ENCODE results near the gene PPP1R14B. TPM values are rescaled to one million over a fixed set of nuclear protein-coding genes. Genes with fewer than 3 reads are reported as not detected.

PPP1R14B gene
- total and polyA plus RNA-seq, 7 donors = 129 to 522 (median 236) TPM

- ATAC-seq (no peak), DNase-seq (no peak)
- 92 to 97% (median 93%) methylated on average over 13 of the region's 13 CpGs for WGBS, 3 donors
- no peaks in the 10 kb centered on the region for H3K9me3 ChIP-seq
- H3K36me3 ChIP-seq (ENCODE audit: insufficient read depth in 1 of 2, low read depth in 1 of 2) = no peaks in the 10 kb centered on the region
- H3K4me1 ChIP-seq = peaks cover 25% of the 10 kb centered on the region
- H3K27me3 ChIP-seq (ENCODE audit: insufficient read depth in 3 of 3, low read length in 2 of 3) = peaks cover 0 to 35% (median 21%) of the 10 kb centered on the region in 3 donors
- intact Hi-C loops (cut with DNase I) = no loop called here
- TF ChIP-seq CTCF (IDR thresholded peaks at IDR 0.05) = no peak
- H3K4me3 ChIP-seq = no peak overlapping the region
- no peak overlapping the region for H3K27ac ChIP-seq
These were observed 42.3 kb upstream of the PPP1R14B start for GRCh38 chr11:64289002-64289564.

- Histone ChIP-seq H3K27me3 (ENCODE audit: insufficient read depth in 3 of 3, low read length in 2 of 3) (peaks cover 0 to 29% (median 18%) of the 10 kb centered on the region in 3 donors), H3K9me3 (no peaks in the 10 kb centered on the region), H3K4me3 (no peak overlapping the region), H3K36me3 (ENCODE audit: insufficient read depth in 1 of 2, low read depth in 1 of 2) (no peaks in the 10 kb centered on the region), H3K4me1 (peaks cover 32% of the 10 kb centered on the region), H3K27ac (no peak overlapping the region)
- TF ChIP-seq CTCF (IDR thresholded peaks at IDR 0.05) = no peak
- no peak for DNase-seq
- intact Hi-C loops (cut with DNase I) = no loop called here
- no peak for ATAC-seq
- 89 to 92% (median 89%) methylated on average over 7 to 9 of the region's 9 CpGs for WGBS, 3 donors
These were observed 41.6 kb upstream of the PPP1R14B start for GRCh38 chr11:64288353-64288750.

GRCh38 chr11:64287676-64288352, 41.1 kb upstream of the PPP1R14B start:
- peaks cover 35% of the 10 kb centered on the region for H3K4me1 ChIP-seq

GRCh38 chr11:64286801-64287159, 40.0 kb upstream of the PPP1R14B start:
- Histone ChIP-seq H3K4me1 (peaks cover 26% of the 10 kb centered on the region), H3K27me3 (ENCODE audit: insufficient read depth in 3 of 3, low read length in 2 of 3) (peaks cover 0 to 13% (median 4%) of the 10 kb centered on the region in 3 donors), H3K4me3 (peak overlapping the region; percentile 79), H3K9me3 (no peaks in the 10 kb centered on the region), H3K27ac (peak overlapping the region; percentile 93), H3K36me3 (ENCODE audit: insufficient read depth in 1 of 2, low read depth in 1 of 2) (peaks cover 0 to 11% of the 10 kb centered on the region in 2 donors)
- DNase-seq (no peak), ATAC-seq (no peak)
- WGBS, 3 donors = 88 to 94% (median 90%) methylated on average over 9 of the region's 9 CpGs
- intact Hi-C loops (cut with DNase I) = no loop called here
- TF ChIP-seq CTCF (IDR thresholded peaks at IDR 0.05) = no peak

More at GRCh38 chr11:64287676-64288352, 41.1 kb upstream of the PPP1R14B start:
- ATAC-seq = no peak
- peaks cover 0 to 1% of the 10 kb centered on the region in 2 donors for H3K36me3 ChIP-seq (ENCODE audit: insufficient read depth in 1 of 2, low read depth in 1 of 2)
- TF ChIP-seq CTCF (IDR thresholded peaks at IDR 0.05) = no peak
- H3K9me3 ChIP-seq = no peaks in the 10 kb centered on the region
- H3K4me3 ChIP-seq = no peak overlapping the region
- no peak overlapping the region for H3K27ac ChIP-seq
- WGBS, 3 donors = 94% methylated on average over 31 to 33 of the region's 33 CpGs
- DNase-seq = peak in 1 of 2 donors; percentile 51
- intact Hi-C loops (cut with DNase I) = no loop called here
- H3K27me3 ChIP-seq (ENCODE audit: insufficient read depth in 3 of 3, low read length in 2 of 3) = peaks cover 0 to 24% (median 14%) of the 10 kb centered on the region in 3 donors

All from psoas muscle (tissue), 8 donors.